ELR (cell line): ENCODE data around the gene SELENOS.

Experiments
- DNase-seq: peaks from one replicate; pipeline ENCODE4 v3.0.0-alpha.2; 2015; ENCODE audit warnings: low read depth

SELENOS gene

GRCh38 chr15:101276501-101277037 is 716 bp downstream of the SELENOS start:
- DNase-seq, result peak; percentile 67

GRCh38 chr15:101275018-101275417 is 2.3 kb downstream of the SELENOS start:
- no peak for DNase-seq

GRCh38 chr15:101273534-101273933 is 3.8 kb downstream of the SELENOS start:
- no peak for DNase-seq

- no peak for DNase-seq
These were observed 4.7 kb downstream of the SELENOS start for GRCh38 chr15:101272584-101272983.

GRCh38 chr15:101269479-101270223 is 7.6 kb downstream of the SELENOS start:
- DNase-seq, result no peak

- peak; percentile 65 for DNase-seq
These were observed 9.8 kb downstream of the SELENOS start for GRCh38 chr15:101267320-101268104.

- no peak for DNase-seq
These were observed 10.5 kb downstream of the SELENOS start for GRCh38 chr15:101266787-101267186.

GRCh38 chr15:101266034-101266433 is 11.3 kb downstream of the SELENOS start:
- no peak for DNase-seq

- no peak for DNase-seq
These were observed 12.2 kb downstream of the SELENOS start for GRCh38 chr15:101264911-101265641.

- peak; percentile 20 for DNase-seq
These were observed 13.3 kb downstream of the SELENOS start for GRCh38 chr15:101264011-101264410.

GRCh38 chr15:101262551-101262950 is 14.7 kb downstream of the SELENOS start:
- DNase-seq, result no peak

GRCh38 chr15:101258238-101259144 is 18.8 kb downstream of the SELENOS start:
- DNase-seq, result peak; percentile 77

GRCh38 chr15:101256757-101257156 is 20.5 kb downstream of the SELENOS start:
- peak; percentile 44 for DNase-seq

GRCh38 chr15:101255615-101256241 is 21.6 kb downstream of the SELENOS start:
- no peak for DNase-seq

GRCh38 chr15:101255051-101255395 is 22.3 kb downstream of the SELENOS start:
- no peak for DNase-seq

GRCh38 chr15:101254157-101255050 is 22.9 kb downstream of the SELENOS start:
- no peak for DNase-seq

- DNase-seq, result no peak
These were observed 24.4 kb downstream of the SELENOS start for GRCh38 chr15:101252836-101253235.

- peak; percentile 92 for DNase-seq
These were observed 25.2 kb downstream of the SELENOS start, which contains the start of gene CHSY1 for GRCh38 chr15:101251830-101252820. Gene CHSY1, minus strand, starts transcription at chr15:101252048. Its CDS starts 592 bp downstream, at chr15:101251456.
